Measurements from ENCODE around the gene NTMT1.
"Not testable (repeated sequence)": the region's sequence is repeated elsewhere in the genome, so short reads cannot be mapped to it uniquely, and the experiment has no call there.

The NTMT1 gene, protein sequence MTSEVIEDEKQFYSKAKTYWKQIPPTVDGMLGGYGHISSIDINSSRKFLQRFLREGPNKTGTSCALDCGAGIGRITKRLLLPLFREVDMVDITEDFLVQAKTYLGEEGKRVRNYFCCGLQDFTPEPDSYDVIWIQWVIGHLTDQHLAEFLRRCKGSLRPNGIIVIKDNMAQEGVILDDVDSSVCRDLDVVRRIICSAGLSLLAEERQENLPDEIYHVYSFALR

GRCh38 chr9:129626079-129626624 is at the start of gene NTMT1:
NTMT1 (plus strand) TSS chr9:129626163; CDS start chr9:129632704, 6,541 bp downstream.
- DNase-seq: peak; percentile 60

GRCh38 chr9:129576546-129577543 is 49.1 kb upstream of the NTMT1 start:
- DNase-seq: no peak

GRCh38 chr9:129579294-129579693 is 46.7 kb upstream of the NTMT1 start:
- DNase-seq: no peak

DNA sequence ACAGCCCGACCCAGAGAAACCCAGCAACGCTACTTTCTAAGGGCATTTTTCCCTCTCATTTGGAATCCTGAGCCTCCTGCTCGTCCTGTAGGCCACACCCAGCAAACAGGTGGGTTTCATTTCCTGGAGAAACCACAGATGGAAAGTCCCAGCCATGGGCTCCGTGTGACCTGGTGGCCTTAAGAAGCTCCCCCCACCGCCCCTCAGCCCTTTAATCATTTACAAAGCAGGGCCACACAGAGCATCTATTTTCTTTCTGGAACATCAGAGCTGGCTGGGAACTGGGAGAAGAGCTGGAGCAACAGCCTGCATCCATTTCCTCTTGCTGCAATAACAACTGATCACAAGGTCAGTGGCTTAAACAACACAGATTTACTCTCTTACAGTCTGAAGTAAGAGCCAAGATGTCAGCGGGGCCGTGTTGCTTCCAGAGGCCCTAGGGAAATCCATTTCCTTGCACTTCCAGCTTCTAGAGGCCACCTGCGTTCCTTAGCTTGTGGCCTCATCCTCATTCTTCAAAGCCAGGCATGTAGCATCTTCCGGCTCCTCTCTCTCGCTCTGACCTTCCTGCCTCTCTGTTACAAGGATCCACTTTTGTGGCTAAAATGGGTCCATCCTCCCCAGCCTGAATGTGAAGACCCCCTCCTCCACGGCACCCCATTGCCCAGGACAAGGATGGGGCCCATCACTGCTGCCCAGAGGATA is 45.6 kb upstream of the NTMT1 start:
- no peak for DNase-seq

GRCh38 chr9:129581505-129582189 is 44.3 kb upstream of the NTMT1 start:
- no peak for DNase-seq

DNA sequence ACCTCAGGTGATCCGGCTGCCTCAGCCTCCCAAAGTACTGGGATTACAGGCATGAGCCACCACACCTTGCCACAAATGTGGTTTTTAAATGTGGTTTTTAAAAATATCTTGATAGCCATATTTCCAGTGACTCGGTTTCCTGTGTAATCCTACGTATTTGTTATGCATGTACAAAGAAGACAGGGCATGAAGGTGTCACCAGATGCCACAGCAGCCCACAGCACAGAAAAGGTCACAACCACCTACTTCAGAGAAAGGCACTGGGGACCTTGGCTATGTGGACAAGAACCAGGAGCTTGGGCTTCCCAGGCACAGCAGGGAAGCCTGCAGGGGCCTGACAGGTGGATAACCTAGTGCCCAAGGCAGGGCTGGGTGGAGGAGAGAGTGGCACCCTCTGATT is 43.1 kb upstream of the NTMT1 start:
- DNase-seq: no peak

- DNase-seq: no peak
Observed at GRCh38 chr9:129583308-129584038, 42.5 kb upstream of the NTMT1 start.

GRCh38 chr9:129584136-129584535 is 41.8 kb upstream of the NTMT1 start:
- DNase-seq: no peak

- DNase-seq: no peak
Observed at GRCh38 chr9:129585352-129585751, 40.6 kb upstream of the NTMT1 start.

- DNase-seq: no peak
Observed at GRCh38 chr9:129586245-129586644, 39.7 kb upstream of the NTMT1 start.

- DNase-seq: no peak
Observed at GRCh38 chr9:129586685-129587084, 39.3 kb upstream of the NTMT1 start.

GRCh38 chr9:129587487-129588262 is 38.3 kb upstream of the NTMT1 start:
- no peak for DNase-seq

DNA sequence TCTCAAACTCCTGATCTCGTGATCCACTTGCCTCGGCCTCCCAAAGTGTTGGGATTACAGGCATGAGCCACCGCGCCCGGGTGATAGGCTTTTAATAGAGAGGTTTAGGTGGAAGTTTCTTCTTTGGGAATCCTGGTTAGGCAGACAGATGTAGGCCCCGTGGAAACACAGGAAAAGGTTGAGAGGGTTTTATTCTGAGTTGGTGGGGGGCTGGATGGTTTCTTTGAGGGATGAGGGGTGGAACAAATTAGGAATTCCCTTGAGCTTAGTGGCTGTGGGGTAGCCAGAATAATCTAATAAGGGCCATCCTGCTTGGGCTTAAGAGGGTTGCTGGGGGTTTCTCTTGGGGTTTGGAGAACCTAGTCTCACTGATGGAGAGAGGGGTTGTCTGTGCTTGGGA is 35.5 kb upstream of the NTMT1 start:
- no peak for DNase-seq

DNA sequence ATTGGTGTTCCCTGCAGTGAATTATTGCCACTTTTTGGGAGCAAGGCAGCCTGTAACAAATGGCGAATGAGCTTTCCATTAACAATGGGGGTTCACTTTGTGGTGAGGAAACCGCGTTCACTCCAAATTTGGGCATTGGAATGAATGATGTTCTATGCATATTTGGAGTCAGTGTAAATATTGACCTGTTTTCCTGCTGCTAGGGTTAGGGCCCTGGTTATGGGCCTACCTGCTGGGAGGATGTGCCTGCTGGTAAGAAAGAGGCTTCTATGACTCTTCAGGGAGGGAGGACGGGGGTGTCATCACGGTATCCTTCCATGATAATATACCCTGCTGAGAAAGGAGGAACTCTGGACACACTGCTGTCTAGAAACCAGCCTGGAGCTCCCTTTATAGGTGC is 34.0 kb upstream of the NTMT1 start:
- no peak for DNase-seq

- not testable (repeated sequence) for DNase-seq
Observed at GRCh38 chr9:129592790-129593189, 33.2 kb upstream of the NTMT1 start.

DNA sequence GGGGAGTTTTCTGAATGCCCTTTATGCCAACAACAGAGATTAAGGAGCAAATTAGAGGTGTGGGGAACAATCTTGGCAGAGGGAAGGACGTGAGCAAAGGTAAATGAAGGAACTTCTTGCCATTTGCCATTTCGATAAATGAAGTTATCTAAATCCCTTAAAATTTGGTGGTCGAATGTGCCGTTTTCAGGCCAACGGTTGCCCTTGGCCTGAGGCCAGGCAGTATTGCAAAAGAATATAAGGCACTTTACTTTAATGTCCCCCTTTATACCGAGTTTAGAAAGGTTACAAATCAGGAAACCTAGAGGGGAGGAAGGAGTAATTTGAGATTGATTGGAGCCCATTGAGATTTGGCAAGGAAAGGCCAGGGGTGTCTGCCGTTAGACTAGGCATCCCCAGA is 31.3 kb upstream of the NTMT1 start:
- no peak for DNase-seq

- no peak for DNase-seq
Observed at GRCh38 chr9:129595311-129595741, 30.6 kb upstream of the NTMT1 start.

DNA sequence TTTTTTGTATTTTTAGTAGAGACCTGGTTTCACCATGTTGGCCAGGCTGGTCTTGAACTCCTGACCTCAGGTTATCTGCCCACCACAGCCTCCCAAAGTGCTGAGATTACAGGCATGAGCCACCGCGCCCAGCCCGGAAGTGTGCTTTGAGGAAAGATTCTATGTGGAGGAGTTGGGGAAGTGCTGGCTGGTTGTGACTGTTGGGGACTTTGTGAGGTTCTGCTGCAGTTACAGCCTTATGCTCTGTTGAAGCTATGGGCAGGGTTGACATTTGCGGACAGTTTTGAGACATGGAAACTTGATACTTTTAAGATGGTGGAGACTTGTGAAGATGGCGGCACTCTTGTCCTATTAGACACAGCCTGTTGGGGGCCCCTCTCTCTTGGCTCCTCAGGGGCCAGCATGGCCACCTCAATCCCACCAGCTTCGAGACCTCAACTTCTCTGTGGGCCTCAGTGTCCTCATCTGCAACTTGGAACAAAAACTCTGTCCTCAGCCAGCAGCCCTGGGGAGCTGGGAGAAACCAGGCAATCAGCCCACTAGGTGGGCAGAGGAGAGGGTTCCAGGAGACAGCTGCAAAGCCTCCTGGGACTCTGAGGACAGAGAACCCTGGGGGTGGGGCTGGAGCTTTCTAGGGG is 29.9 kb upstream of the NTMT1 start:
- no peak for DNase-seq

DNA sequence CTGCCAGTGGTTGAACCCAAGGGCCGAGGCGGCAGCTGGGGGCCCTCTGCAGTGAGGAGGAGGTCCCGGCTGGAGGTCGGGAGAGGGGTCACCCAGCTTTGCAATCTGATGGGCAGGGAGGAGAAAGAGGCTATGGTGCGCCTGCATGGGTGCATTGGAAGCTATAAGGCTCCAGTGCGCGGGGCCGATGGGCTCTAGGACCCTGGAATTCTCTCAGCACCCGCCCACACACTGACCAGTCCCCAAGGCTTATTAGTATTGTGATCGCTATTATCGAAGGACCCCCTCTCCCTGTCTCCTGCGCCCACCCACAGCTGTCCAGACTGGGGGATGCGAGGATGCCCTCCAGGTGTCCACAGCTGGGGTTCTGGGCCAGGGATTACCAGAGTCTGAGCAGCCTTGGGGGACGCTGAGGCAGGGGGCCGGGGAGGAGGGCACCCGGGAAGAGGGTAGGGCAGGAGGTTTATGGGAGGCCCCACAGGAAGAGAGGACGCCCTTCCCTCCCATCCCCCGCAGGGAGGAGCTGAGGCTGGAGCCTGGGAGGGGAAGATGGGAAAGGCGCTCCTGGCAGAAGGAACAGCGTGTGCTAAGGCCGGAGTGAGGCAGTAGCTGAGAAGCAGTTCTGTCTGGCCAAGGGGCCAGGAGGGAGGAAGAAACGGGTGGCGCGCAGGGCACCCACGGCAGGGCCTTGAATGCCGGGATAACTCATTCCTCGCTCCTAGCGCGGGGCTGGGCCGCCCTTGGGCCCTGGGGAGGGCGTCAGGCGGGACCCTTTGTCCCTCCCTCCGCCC is 29.2 kb upstream of the NTMT1 start:
- DNase-seq: no peak
